K562 (cell line): ENCODE results near the gene ARHGAP25. TPM values are rescaled to one million over a fixed set of nuclear protein-coding genes. Genes with fewer than 3 reads are reported as not detected.

Experiments
- ATAC-seq: fragments of 200-7000 bp; cut with Tn5 transposase; 3 replicates; pipeline ENCODE4 v1.9.1; 2020; ENCODE audit warnings: moderate library complexity
- BruUV-seq: library from RNA; stranded (reverse); fragments of 400-500 nt; replicated peaks from 2 replicates; lab custom pipeline; 2021; lab: Mats Ljungman, UMichigan
- CTCF ChIA-PET: fragments of 300-600 bp; formaldehyde crosslinking; extraction: SDS; loops from one replicate; lab custom pipeline; 2021; ENCODE audit warnings: low intra/inter-chr PET ratio; lab: Yijun Ruan, JAX
- POLR2A ChIA-PET: fragments of 300-600, 350-650 bp; sonication (Branson Sonifier 250); formaldehyde crosslinking; extraction: SDS; loops from one replicate; lab custom pipeline; 2021; ENCODE audit warnings: antibody characterized with exemption, inconsistent platforms; lab: Yijun Ruan, JAX
- DNase-seq, 4 experiments: peaks; one replicate each; pipeline versions ENCODE4 v3.0.0 to v3.0.0-alpha.2; 2011 to 2018; ENCODE audit warnings: low spot score in 3 of 4, mixed read lengths in 3 of 4; ENCODE audit errors: extremely low read depth in 1 of 4
- FAIRE-seq: peaks from 2 replicates; lab custom pipeline; 2011; peaks lifted over from hg19 to GRCh38; lab: Jason Lieb, UNC
- H2AFZ ChIP-seq: 2 replicates; pipeline ENCODE4 v1.6.0; 2011; ENCODE audit warnings: low read depth, low read length, control low read depth, inconsistent platforms
- H3K27ac ChIP-seq: fragments of 200-600 bp; 3 replicates; pipeline ENCODE4 v1.8.0; 2011; ENCODE audit warnings: low read depth, mild to moderate bottlenecking, control low read depth, inconsistent platforms, low read length, moderate library complexity, mixed read lengths; ENCODE audit errors: extremely low read depth
- H3K27me3 ChIP-seq, 2 experiments: fragments of 300-600 bp in 1 of 2; 2 replicates in 1 of 2; 3 replicates in 1 of 2; pipeline versions ENCODE4 v1.6.0 to v1.8.0; 2011; ENCODE audit warnings: inconsistent platforms in 2 of 2, low read length in 2 of 2, mild to moderate bottlenecking in 1 of 2, mixed read lengths in 1 of 2, moderate library complexity in 1 of 2; ENCODE audit not compliant: control insufficient read depth in 2 of 2, insufficient read depth in 2 of 2
- H3K36me3 ChIP-seq: fragments of 300-600 bp; 3 replicates; pipeline ENCODE4 v1.8.0; 2011; ENCODE audit warnings: mild to moderate bottlenecking, low read length, inconsistent platforms; ENCODE audit not compliant: control insufficient read depth, insufficient read depth
- H3K4me1 ChIP-seq, 2 experiments: fragments of 200-600 bp in 1 of 2; replicated peaks in 1 of 2; 2 replicates in 1 of 2; 3 replicates in 1 of 2; pipeline versions ENCODE4 v1.5.1 to v1.8.0; 2011; ENCODE audit warnings: inconsistent platforms in 2 of 2, low read length in 2 of 2, mild to moderate bottlenecking in 1 of 2, mixed read lengths in 1 of 2, moderate library complexity in 1 of 2; ENCODE audit not compliant: control insufficient read depth in 2 of 2, insufficient read depth in 2 of 2
- H3K4me2 ChIP-seq: 2 replicates; pipeline ENCODE4 v1.6.1; 2011; ENCODE audit warnings: low read length, control low read depth, inconsistent platforms, mixed read lengths; ENCODE audit not compliant: insufficient read depth
- H3K4me3 ChIP-seq: fragments of 200-600 bp; sonication (generic), shearing (Covaris generic); 2 replicates; pipeline ENCODE4 v1.5.1; 2016; ENCODE audit warnings: control low read depth, inconsistent platforms
- H3K79me2 ChIP-seq: fragments of 200-600 bp; 3 replicates; pipeline ENCODE4 v1.8.0; 2011; ENCODE audit warnings: low read length, inconsistent platforms; ENCODE audit not compliant: control insufficient read depth, insufficient read depth
- H3K9ac ChIP-seq, 2 experiments: 2 replicates each; pipeline versions ENCODE4 v1.6.0 to v1.6.1; 2011; ENCODE audit warnings: low read depth in 2 of 2, low read length in 2 of 2, control low read depth in 1 of 2, inconsistent platforms in 1 of 2, mild to moderate bottlenecking in 1 of 2, mixed read lengths in 1 of 2; ENCODE audit not compliant: insufficient read depth in 1 of 2
- H3K9me1 ChIP-seq: one replicate; pipeline ENCODE4 v1.6.0; 2011; ENCODE audit warnings: inconsistent platforms, mild to moderate bottlenecking, low read length, moderate library complexity; ENCODE audit not compliant: control insufficient read depth, insufficient read depth
- H3K9me3 ChIP-seq: replicated peaks from 2 replicates; pipeline ENCODE4 v1.5.1; 2011; ENCODE audit warnings: low read depth, low read length, inconsistent platforms; ENCODE audit not compliant: control insufficient read depth, insufficient read depth
- H4K20me1 ChIP-seq: replicated peaks from 2 replicates; pipeline ENCODE4 v1.6.1; 2011; ENCODE audit warnings: low read length, inconsistent platforms, mixed read lengths; ENCODE audit not compliant: control insufficient read depth, insufficient read depth
- CBX5 ChIP-seq: IDR thresholded peaks from 2 replicates; pipeline ENCODE4 v1.6.1; 2014; ENCODE audit warnings: low read depth, borderline replicate concordance
- CHD4 ChIP-seq: fragments of 200-600 bp; sonication (generic); IDR thresholded peaks from 3 replicates; pipeline ENCODE4 v1.6.1; 2012; ENCODE audit warnings: low read depth, mild to moderate bottlenecking, mixed read lengths, low read length, inconsistent platforms; ENCODE audit not compliant: insufficient read depth, insufficient replicate concordance, poor library complexity, severe bottlenecking
- ELF1 ChIP-seq: fragments of 200-800 bp; sonication (Bioruptor generic); IDR thresholded peaks from 2 replicates; pipeline ENCODE4 v1.6.1; 2016; ENCODE audit warnings: missing genetic modification characterization, missing compliant biosample characterization
- EP400 ChIP-seq: fragments of 450-650 bp; IDR thresholded peaks from 2 replicates; pipeline ENCODE4 v1.6.1; 2017; ENCODE audit warnings: antibody characterized with exemption, mild to moderate bottlenecking, moderate library complexity
- MBD1 ChIP-seq: fragments of 250-450 bp; sonication (Bioruptor Pico); IDR thresholded peaks from 2 replicates; pipeline ENCODE4 v1.8.0; 2022; ENCODE audit warnings: inconsistent platforms
- RFX7 ChIP-seq: fragments of 250-450 bp; sonication (Bioruptor Pico); IDR thresholded peaks from 2 replicates; pipeline ENCODE4 v1.5.1; 2021; ENCODE audit warnings: mild to moderate bottlenecking
- SNRNP70 ChIP-seq: fragments of 200-400 bp; formaldehyde crosslinking; optimal IDR thresholded peaks from 2 replicates; pipeline ENCODE3; 2017; ENCODE audit warnings: low read depth, low read length
- USF2 ChIP-seq: sonication (generic); formaldehyde crosslinking; IDR thresholded peaks from 2 replicates; pipeline ENCODE4 v1.5.0; 2020; ENCODE audit warnings: missing genetic modification reagents
- ZBED1 ChIP-seq: IDR thresholded peaks from 2 replicates; pipeline ENCODE4 v1.6.1; 2014
- ZMIZ1 ChIP-seq, 2 experiments: fragments of 150-350 bp in 1 of 2; IDR thresholded peaks; 2 replicates each; pipeline ENCODE4 v1.6.1; 2012 to 2016; ENCODE audit warnings: low read depth in 2 of 2, low read length in 2 of 2, mild to moderate bottlenecking in 1 of 2, moderate library complexity in 1 of 2
- ZNF24 ChIP-seq: fragments of 450-650 bp; IDR thresholded peaks from 2 replicates; pipeline ENCODE4 v1.6.1; 2016
- ZNF280A ChIP-seq: fragments of 450-650 bp; IDR thresholded peaks from 2 replicates; pipeline ENCODE4 v1.6.1; 2018; ENCODE audit warnings: mild to moderate bottlenecking, low read depth; ENCODE audit not compliant: partially characterized antibody
- WGBS: fragments of 100-300 bp; shearing (Covaris generic); methylation state at CpG from one replicate; pipeline ENCODE4 v1.1.6; 2016; ENCODE audit warnings: low coverage, mixed read lengths; ENCODE audit not compliant: insufficient coverage; ENCODE audit errors: missing lambda C conversion rate; 5-methylcytosine and 5-hydroxymethylcytosine counted together
- in situ Hi-C: fragments of 300-500 bp; cut with MboI; formaldehyde crosslinking; loops from 4 replicates; pipeline ENCODE4 v1.15.0; 2018; ENCODE audit warnings: inconsistent platforms, mixed read lengths
- intact Hi-C: fragments of 100-400 bp; cut with micrococcal nuclease; formaldehyde crosslinking; loops from 2 replicates; pipeline ENCODE4 v1.14.2; 2022
- polyA plus RNA-seq, 8 experiments: library from polyadenylated mRNA; depleted of rRNA in 4 of 8; stranded (reverse) in 5 of 8; unstranded in 3 of 8; fragments of >200 nt; fragmentation: Nextera tagmentation in 2 of 8; fragmentation: Illumina TruSeq in 1 of 8; extraction: Ambion mirVana in 2 of 8; extraction: Trizol in 1 of 8; gene quantifications; 2 replicates each; pipeline versions ENCODE4 v1.2.1 to v1.2.3, GENCODE V29; 2011 to 2014; ENCODE audit warnings: inconsistent platforms in 1 of 8, missing spikeins in 1 of 8
- total RNA-seq, 7 experiments: library from RNA; depleted of rRNA in 6 of 7; stranded (reverse); fragments of >200 nt in 6 of 7; fragmentation: Illumina TruSeq in 2 of 7; extraction: Trizol in 2 of 7; gene quantifications; 2 replicates each; pipeline versions ENCODE4 v1.2.1 to v1.2.3, GENCODE V29; 2011 to 2021; ENCODE audit warnings: low replicate concordance in 1 of 7

ARHGAP25 gene
- total and polyA plus RNA-seq, 9 of the 15 experiments (the other 6 are each of a cell fraction or from before 2014, with no cell fraction given), result 4.9 to 14.8 (median 10.7) TPM

- TF ChIP-seq ZMIZ1 (IDR thresholded peaks at IDR 0.05; ENCODE audit: low read depth in 2 of 2, low read length in 2 of 2) (no peak), CHD4 (no peak), RFX7 (CRISPR knock-in tag) (no peak), MBD1 (CRISPR knock-in tag) (no peak), EP400 (no peak), SNRNP70 (no peak), ELF1 (tag) (no peak), USF2 (no peak), ZBED1 (no peak), ZNF280A (no peak), CBX5 (no peak), ZNF24 (no peak)
- WGBS, result 11% methylated on average over 3 of the region's 3 CpGs
- no peaks in the 10 kb centered on the region; a peak in 1 of 5 replicates for H3K4me1 ChIP-seq
Measured at GRCh38 chr2:68706637-68707036, 28.0 kb upstream of the ARHGAP25 start.

More at GRCh38 chr2:68706637-68707036, 28.0 kb upstream of the ARHGAP25 start:
- no peaks in the 10 kb centered on the region; a peak in 1 of 5 replicates for H3K27me3 ChIP-seq
- no TSS peak for BruUV-seq
- H3K9ac ChIP-seq, result no peak overlapping the region
- ATAC-seq (no peak), DNase-seq (no peak), FAIRE-seq (no peak)
- no peaks in the 10 kb centered on the region for H3K79me2 ChIP-seq
- no peak overlapping the region for H3K4me2 ChIP-seq
- in situ Hi-C loops (loop anchor here (10.0 kb wide), 1 partner anchor 222 kb away; no protein-coding TSS in a partner anchor), intact Hi-C loops (loop anchor here (5.0 kb wide), 1 partner anchor 221 kb away; no protein-coding TSS in a partner anchor)
- no peak overlapping the region for H3K27ac ChIP-seq
- H2AFZ ChIP-seq, result no peak overlapping the region
- no peaks in the 10 kb centered on the region for H3K36me3 ChIP-seq
- ChIA-PET POLR2A (no interaction called here), CTCF (no interaction called here)
- H3K9me3 ChIP-seq, result no peaks in the 10 kb centered on the region; the same call in 1 of the 2 replicates
- no peak overlapping the region for H3K4me3 ChIP-seq
- no peaks in the 10 kb centered on the region for H4K20me1 ChIP-seq
- H3K9me1 ChIP-seq, result no peaks in the 10 kb centered on the region
